Endothelial cell (in vitro differentiated cells): ENCODE results near the gene TECTB. TPM values are rescaled to one million over a fixed set of nuclear protein-coding genes. Genes with fewer than 3 reads are reported as not detected.

ENCODE experiments used
- DNase-seq: peaks from one replicate; pipeline ENCODE4 v3.0.0; 2021; ENCODE audit warnings: low spot score
- H3K27ac Mint-ChIP-seq: one replicate; pipeline ENCODE4 v1.8.0; 2021; ENCODE audit warnings: mixed read lengths, inconsistent platforms; ENCODE audit not compliant: unreplicated experiment
- H3K27me3 Mint-ChIP-seq: one replicate; pipeline ENCODE4 v1.8.0; 2021; ENCODE audit warnings: mild to moderate bottlenecking, moderate library complexity, mixed read lengths, inconsistent platforms; ENCODE audit not compliant: unreplicated experiment
- H3K36me3 Mint-ChIP-seq: one replicate; pipeline ENCODE4 v1.8.0; 2021; ENCODE audit warnings: mild to moderate bottlenecking, low read depth, mixed read lengths, inconsistent platforms; ENCODE audit not compliant: unreplicated experiment
- H3K4me1 Mint-ChIP-seq: one replicate; pipeline ENCODE4 v1.8.0; 2021; ENCODE audit warnings: mild to moderate bottlenecking, mixed read lengths, inconsistent platforms; ENCODE audit not compliant: unreplicated experiment
- H3K4me3 Mint-ChIP-seq: one replicate; pipeline ENCODE4 v1.8.0; 2021; ENCODE audit warnings: mild to moderate bottlenecking, mixed read lengths, inconsistent platforms; ENCODE audit not compliant: unreplicated experiment
- H3K9me3 Mint-ChIP-seq: one replicate; pipeline ENCODE4 v1.8.0; 2021; ENCODE audit warnings: mixed read lengths, inconsistent platforms; ENCODE audit not compliant: unreplicated experiment
- total RNA-seq: library from RNA; stranded (reverse); fragmentation: NEBNext Ultra II Directional; extraction: Animal tissue kit (Norgen Biotek cat#: 25700); gene quantifications from one replicate; pipeline ENCODE4 v1.2.1, GENCODE V29; 2021; ENCODE audit not compliant: unreplicated experiment
- TF ChIP-seq, protein P1 (sequence below): fragments of 200-600 bp; sonication (generic); IDR thresholded peaks from one replicate; pipeline ENCODE4 v1.5.0; 2021; ENCODE audit warnings: antibody characterized with exemption; ENCODE audit not compliant: unreplicated experiment

TECTB gene
- total RNA-seq, 1 donor from 2014 or later = not detected

DNA sequence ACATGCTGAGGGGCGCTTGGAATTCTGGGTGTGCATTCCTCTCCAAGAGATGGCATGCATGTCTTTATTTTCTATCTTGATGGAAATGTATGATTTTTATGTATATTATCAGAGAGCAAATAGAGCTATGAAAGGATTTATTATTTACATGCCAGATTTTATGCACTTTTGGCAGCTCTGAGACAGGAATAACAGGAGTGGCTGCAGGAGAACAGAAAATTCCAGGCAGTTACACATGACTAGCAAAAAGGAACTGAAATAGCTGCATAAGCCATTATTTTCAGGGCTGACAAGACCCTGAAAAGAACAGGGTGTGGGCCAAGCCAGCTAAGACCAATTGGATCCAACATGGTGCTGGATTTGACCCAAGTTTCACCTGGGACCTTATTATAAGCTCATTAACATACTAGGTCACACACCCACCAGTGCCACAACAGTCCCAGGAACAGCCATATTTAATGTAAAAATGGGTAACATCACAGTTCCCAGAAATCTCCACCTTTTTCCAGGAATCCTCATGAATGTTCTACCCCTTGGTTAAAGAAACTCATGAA is 47.5 kb downstream of the TECTB start:
- Mint-ChIP-seq H3K27ac (no peak overlapping the region), H3K36me3 (no peaks in the 10 kb centered on the region), H3K9me3 (no peaks in the 10 kb centered on the region), H3K27me3 (peaks cover 9% of the 10 kb centered on the region), H3K4me1 (peaks cover 12% of the 10 kb centered on the region), H3K4me3 (no peak overlapping the region)
- DNase-seq = no peak
- TF ChIP-seq, protein P1, sequence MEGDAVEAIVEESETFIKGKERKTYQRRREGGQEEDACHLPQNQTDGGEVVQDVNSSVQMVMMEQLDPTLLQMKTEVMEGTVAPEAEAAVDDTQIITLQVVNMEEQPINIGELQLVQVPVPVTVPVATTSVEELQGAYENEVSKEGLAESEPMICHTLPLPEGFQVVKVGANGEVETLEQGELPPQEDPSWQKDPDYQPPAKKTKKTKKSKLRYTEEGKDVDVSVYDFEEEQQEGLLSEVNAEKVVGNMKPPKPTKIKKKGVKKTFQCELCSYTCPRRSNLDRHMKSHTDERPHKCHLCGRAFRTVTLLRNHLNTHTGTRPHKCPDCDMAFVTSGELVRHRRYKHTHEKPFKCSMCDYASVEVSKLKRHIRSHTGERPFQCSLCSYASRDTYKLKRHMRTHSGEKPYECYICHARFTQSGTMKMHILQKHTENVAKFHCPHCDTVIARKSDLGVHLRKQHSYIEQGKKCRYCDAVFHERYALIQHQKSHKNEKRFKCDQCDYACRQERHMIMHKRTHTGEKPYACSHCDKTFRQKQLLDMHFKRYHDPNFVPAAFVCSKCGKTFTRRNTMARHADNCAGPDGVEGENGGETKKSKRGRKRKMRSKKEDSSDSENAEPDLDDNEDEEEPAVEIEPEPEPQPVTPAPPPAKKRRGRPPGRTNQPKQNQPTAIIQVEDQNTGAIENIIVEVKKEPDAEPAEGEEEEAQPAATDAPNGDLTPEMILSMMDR = no peak

DNA sequence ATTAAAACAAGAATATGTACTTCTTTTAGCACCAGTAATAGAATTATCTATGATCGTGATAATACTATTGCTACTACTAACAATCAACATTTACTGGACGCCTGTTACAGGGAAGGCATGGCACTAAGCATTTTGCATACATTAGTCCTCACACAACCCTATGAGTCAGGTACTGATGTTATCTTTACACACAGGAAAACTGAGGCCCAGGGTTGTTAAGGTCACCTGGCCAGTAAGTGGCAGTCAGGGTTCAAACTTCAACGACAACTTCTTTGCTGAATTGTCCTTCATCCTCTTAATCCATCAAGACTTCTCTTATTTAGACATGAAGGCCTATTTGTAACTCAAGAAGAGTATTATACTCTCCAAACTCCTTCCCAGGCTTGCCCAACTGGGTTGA is 48.8 kb downstream of the TECTB start:
- Mint-ChIP-seq H3K9me3 (no peaks in the 10 kb centered on the region), H3K4me3 (no peak overlapping the region), H3K27ac (no peak overlapping the region), H3K4me1 (peaks cover 16% of the 10 kb centered on the region), H3K36me3 (no peaks in the 10 kb centered on the region), H3K27me3 (peaks cover 7% of the 10 kb centered on the region)
- TF ChIP-seq, protein P1 = no peak
- DNase-seq = no peak

DNA sequence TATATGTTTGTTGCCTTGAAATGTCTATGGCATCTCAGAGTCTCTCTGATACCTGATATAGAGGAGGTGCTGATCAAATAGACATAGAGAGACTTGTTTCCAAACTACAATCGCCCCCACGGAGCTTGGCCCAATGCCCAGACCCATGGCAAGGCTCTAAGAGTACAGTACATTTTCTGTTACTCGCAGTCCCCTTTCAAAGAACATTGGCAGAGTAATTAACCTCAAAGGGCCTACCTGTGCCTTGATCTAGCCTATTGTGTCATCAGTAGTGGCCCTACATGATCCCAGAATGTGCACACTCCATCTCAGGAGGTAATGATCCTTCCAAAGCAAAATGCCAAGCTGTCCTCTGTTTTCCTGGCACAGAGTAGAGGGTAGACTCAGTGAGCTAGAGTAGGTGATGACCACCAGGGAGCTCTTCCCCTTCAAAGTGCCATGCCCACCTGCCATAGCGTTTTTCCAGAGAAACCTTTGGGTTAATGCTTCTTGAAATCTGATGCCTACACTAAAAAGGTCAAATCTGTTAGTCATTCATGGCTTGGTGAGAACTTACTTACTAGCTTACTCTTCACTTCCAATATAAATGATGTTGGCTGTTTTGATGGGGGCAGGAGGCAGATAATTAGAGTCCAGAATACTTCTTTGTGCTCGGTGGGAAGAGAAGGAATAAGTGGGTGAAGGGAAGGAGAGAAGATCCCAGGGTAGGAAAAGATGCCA is 49.5 kb downstream of the TECTB start:
- Mint-ChIP-seq H3K4me1 (peaks cover 16% of the 10 kb centered on the region), H3K27me3 (peaks cover 3% of the 10 kb centered on the region), H3K4me3 (no peak overlapping the region), H3K9me3 (no peaks in the 10 kb centered on the region), H3K27ac (no peak overlapping the region), H3K36me3 (no peaks in the 10 kb centered on the region)
- TF ChIP-seq, protein P1 = no peak
- DNase-seq = no peak

DNA sequence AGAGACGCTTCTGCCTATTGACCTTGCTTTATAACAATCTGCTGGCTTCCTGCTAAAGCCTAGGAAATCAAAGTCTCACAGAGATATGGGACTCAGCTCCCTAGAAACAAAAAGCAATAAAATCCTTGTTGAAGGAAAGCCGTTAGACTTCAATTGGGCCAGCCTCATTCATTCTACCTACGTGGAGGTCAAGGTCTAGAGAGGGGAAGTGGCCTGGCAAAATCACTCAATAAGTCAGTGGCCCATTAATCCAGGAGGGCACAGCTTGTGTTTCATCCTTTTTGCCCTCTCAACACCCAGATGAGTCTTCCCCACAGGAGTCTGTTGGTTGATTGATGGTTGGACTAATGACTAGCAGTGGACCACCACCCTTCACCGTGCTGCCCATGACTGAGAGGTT is 50.3 kb downstream of the TECTB start:
- H3K4me1 Mint-ChIP-seq = peaks cover 16% of the 10 kb centered on the region
- TF ChIP-seq, protein P1 = no peak

More for the DNA sequence above, 50.3 kb downstream of the TECTB start:
- DNase-seq = no peak
- H3K9me3 Mint-ChIP-seq = no peaks in the 10 kb centered on the region
- no peaks in the 10 kb centered on the region for H3K36me3 Mint-ChIP-seq
- peaks cover 2% of the 10 kb centered on the region for H3K27me3 Mint-ChIP-seq
- no peak overlapping the region for H3K4me3 Mint-ChIP-seq
- no peak overlapping the region for H3K27ac Mint-ChIP-seq
